GM23248 (cell line): ENCODE measurements around the gene PTPRR.

Experiments
- EZH2 ChIP-seq: fragments of 200-600 bp; sonication (generic); IDR thresholded peaks from 2 replicates; pipeline ENCODE4 v1.6.1; 2018; ENCODE audit warnings: antibody characterized with exemption, mild to moderate bottlenecking; ENCODE audit not compliant: insufficient read depth, poor library complexity, severe bottlenecking
- EZH2phosphoT487 ChIP-seq: fragments of 200-600 bp; sonication (generic); IDR thresholded peaks from 2 replicates; pipeline ENCODE4 v1.6.1; 2018; ENCODE audit warnings: antibody characterized with exemption, moderate library complexity, mild to moderate bottlenecking, low read depth; ENCODE audit not compliant: insufficient read depth

DNA sequence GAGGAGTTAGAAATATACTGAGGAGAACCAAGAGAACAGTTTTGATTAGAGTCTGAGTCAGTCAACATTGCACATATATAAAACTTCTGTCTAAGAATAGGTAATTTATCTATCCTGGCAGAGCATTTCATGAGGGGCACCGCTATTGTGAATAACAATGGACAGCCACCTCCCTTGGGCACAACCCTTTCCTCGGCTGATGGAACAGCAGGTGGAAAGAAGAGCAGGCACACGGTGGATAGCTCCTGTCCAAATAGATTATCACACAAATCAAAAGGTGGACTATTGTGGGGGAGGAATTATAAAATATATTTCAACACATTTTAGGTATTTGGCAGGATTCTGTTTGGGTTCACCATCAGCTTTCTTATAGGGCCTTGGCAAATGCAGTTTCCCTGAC, 199.3 kb downstream of the PTPRR start:
- TF ChIP-seq EZH2 (no peak), EZH2phosphoT487 (no peak)
